ENCODE measurements around the gene YPEL1. TPM values are rescaled to one million over a fixed set of nuclear protein-coding genes. Genes with fewer than 3 reads are reported as not detected.

The YPEL1 gene
- polyA plus RNA-seq, 3 donors, result 1.0 to 2.3 (median 2.0) TPM

DNA sequence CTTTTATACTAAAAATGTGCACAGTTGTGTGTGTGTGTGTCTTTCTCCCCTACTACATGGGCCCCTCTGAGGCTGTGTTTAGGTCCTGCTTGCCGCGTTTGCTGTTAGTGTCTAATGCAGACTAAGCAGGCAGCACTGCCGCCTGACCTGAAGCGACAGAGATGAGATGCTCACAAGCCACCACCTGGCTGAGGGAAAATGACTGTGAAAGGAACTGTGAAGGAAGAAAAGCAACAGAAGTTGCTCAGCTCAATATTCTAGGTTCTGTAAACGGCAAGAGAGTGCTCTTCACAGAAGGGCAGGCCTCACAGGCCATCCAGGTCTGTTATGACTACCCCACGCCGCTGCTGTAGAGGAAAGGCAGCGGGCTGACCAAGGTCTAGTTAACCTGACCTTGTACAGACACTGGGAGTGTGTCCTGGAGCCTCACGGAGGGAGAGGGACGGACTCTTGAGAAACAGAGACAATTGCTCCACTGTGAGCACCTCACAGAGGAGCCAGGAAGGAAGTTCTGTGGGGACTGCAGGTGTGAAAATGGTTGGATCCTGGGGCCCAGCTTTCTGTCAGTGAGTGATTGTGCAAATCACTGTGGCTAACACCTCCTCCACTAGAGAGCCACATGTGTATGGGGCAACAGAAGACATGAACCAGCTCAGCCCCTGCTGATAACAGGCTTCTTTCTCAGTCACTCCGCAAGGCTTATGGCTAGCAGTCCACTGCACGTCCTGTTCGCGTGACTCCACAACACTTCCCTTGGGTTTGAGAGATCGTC, 31.3 kb upstream of the YPEL1 start:
- peaks cover under 1% of the 10 kb centered on the region for H3K4me1 Mint-ChIP-seq
- no peaks in the 10 kb centered on the region for H3K4me1 ChIP-seq (ENCODE audit: control insufficient read depth in 1 of 2, insufficient read depth in 2 of 2, low read length in 2 of 2)

DNA sequence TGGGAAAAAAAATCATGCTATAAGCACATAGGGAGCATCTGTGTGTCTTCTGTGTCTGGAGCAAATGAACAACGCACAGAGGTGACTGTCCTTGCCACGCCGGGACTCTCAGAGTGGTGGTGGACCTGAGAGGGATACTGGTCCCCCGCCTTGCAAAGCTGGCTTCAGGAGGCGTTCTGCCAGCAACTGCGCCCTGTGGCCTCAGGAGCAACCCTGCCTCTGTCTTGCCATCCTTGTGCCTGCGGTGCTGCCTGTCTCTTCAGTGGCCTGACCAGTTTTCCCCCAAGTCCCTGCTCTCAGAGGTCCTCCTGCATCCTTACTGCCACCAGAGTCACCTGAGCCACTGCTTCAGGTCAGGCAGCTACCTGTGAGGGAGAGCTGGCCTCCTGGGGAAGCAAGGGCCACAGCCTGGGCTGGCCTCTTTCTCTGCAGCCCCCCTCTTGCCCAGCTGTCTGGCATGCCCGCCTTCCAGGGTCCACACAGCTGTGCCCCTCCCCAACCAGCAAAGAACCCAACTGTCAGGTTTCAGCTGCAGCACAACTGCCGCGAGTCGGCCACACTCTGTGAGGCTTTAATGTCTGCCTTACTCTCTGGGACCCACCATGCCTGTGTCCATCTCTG, 30.4 kb upstream of the YPEL1 start:
- H3K27ac ChIP-seq (ENCODE audit: low read depth in 1 of 2, low read length in 2 of 2), result no peak overlapping the region
- H3K79me2 ChIP-seq (ENCODE audit: insufficient read depth, low read length), result no peaks in the 10 kb centered on the region
- WGBS (ENCODE audit: insufficient coverage), result 97% methylated on average over 10 of the region's 11 CpGs
- peaks cover 69% of the 10 kb centered on the region for H4K20me1 ChIP-seq (ENCODE audit: insufficient read depth, low read length)
- no peak overlapping the region for H2AFZ ChIP-seq (ENCODE audit: insufficient read depth, low read depth, low read length, poor library complexity, severe bottlenecking)
- H3K36me3 Mint-ChIP-seq, result peaks cover 90 to 95% of the 10 kb centered on the region in 2 donors
- no peak overlapping the region for H3K4me3 ChIP-seq (replicated peaks in 1 of 3; ENCODE audit: low read depth in 2 of 3, low read length in 3 of 3)
- no peaks in the 10 kb centered on the region for H3K27me3 ChIP-seq (ENCODE audit: control insufficient read depth in 2 of 2, insufficient read depth in 2 of 2, low read length in 2 of 2)
- H3K9ac ChIP-seq (ENCODE audit: insufficient read depth, low read length, poor library complexity, severe bottlenecking), result no peak overlapping the region
- H3K27ac Mint-ChIP-seq, result peak overlapping the region in 4 of 7 donors; percentile 31 to 65 (median 46)
- intact Hi-C loops (cut with micrococcal nuclease), result no loop called here
- no peak overlapping the region for H3K4me3 Mint-ChIP-seq
- no peaks in the 10 kb centered on the region for H3K4me1 ChIP-seq (ENCODE audit: control insufficient read depth in 1 of 2, insufficient read depth in 2 of 2, low read length in 2 of 2)
- TF ChIP-seq, protein P1, sequence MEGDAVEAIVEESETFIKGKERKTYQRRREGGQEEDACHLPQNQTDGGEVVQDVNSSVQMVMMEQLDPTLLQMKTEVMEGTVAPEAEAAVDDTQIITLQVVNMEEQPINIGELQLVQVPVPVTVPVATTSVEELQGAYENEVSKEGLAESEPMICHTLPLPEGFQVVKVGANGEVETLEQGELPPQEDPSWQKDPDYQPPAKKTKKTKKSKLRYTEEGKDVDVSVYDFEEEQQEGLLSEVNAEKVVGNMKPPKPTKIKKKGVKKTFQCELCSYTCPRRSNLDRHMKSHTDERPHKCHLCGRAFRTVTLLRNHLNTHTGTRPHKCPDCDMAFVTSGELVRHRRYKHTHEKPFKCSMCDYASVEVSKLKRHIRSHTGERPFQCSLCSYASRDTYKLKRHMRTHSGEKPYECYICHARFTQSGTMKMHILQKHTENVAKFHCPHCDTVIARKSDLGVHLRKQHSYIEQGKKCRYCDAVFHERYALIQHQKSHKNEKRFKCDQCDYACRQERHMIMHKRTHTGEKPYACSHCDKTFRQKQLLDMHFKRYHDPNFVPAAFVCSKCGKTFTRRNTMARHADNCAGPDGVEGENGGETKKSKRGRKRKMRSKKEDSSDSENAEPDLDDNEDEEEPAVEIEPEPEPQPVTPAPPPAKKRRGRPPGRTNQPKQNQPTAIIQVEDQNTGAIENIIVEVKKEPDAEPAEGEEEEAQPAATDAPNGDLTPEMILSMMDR (IDR thresholded peaks at IDR 0.05), result no peak
- DNase-seq, result no peak
- H3K9me3 ChIP-seq (replicated peaks in 1 of 2; ENCODE audit: control insufficient read depth in 1 of 2, insufficient read depth in 1 of 2, low read length in 2 of 2), result no peaks in the 10 kb centered on the region
- no peaks in the 10 kb centered on the region for H3K9me3 Mint-ChIP-seq
- H3K36me3 ChIP-seq (replicated peaks in 1 of 2; ENCODE audit: control insufficient read depth in 1 of 2, insufficient read depth in 2 of 2, low read length in 2 of 2), result peaks cover 94 to 100% of the 10 kb centered on the region in 2 donors
- no peak overlapping the region for H3K4me2 ChIP-seq (replicated peaks; ENCODE audit: extremely low read depth, low read length, poor library complexity, severe bottlenecking)
- peaks cover 0 to 3% (median 2%) of the 10 kb centered on the region in 3 donors for H3K27me3 Mint-ChIP-seq (ENCODE audit: low read depth in 3 of 3)
- H3K4me1 Mint-ChIP-seq, result no peaks in the 10 kb centered on the region

More for the DNA sequence above, 31.3 kb upstream of the YPEL1 start:
- 77% methylated on average over 6 of the region's 15 CpGs for WGBS (ENCODE audit: insufficient coverage)
- H3K4me3 ChIP-seq (replicated peaks in 1 of 3; ENCODE audit: low read depth in 2 of 3, low read length in 3 of 3), result no peak overlapping the region
- Mint-ChIP-seq H3K9me3 (no peaks in the 10 kb centered on the region), H3K36me3 (peaks cover 96 to 100% of the 10 kb centered on the region in 2 donors), H3K27ac (peak overlapping the region in 5 of 7 donors; percentile 14 to 65 (median 28)), H3K4me3 (no peak overlapping the region), H3K27me3 (ENCODE audit: low read depth in 3 of 3) (peaks cover 0 to 3% (median 2%) of the 10 kb centered on the region in 3 donors)
- no peaks in the 10 kb centered on the region for H3K9me3 ChIP-seq (replicated peaks in 1 of 2; ENCODE audit: control insufficient read depth in 1 of 2, insufficient read depth in 1 of 2, low read length in 2 of 2)
- DNase-seq, result no peak
- peaks cover 95 to 100% of the 10 kb centered on the region in 2 donors for H3K36me3 ChIP-seq (replicated peaks in 1 of 2; ENCODE audit: control insufficient read depth in 1 of 2, insufficient read depth in 2 of 2, low read length in 2 of 2)
- H3K27ac ChIP-seq (ENCODE audit: low read depth in 1 of 2, low read length in 2 of 2), result peak overlapping the region in 1 of 2 donors; percentile 26
- intact Hi-C loops (cut with micrococcal nuclease), result no loop called here
- TF ChIP-seq, protein P1 (IDR thresholded peaks at IDR 0.05), result no peak
- no peak overlapping the region for H3K9ac ChIP-seq (ENCODE audit: insufficient read depth, low read length, poor library complexity, severe bottlenecking)
- no peaks in the 10 kb centered on the region for H3K27me3 ChIP-seq (ENCODE audit: control insufficient read depth in 2 of 2, insufficient read depth in 2 of 2, low read length in 2 of 2)
- peaks cover 66% of the 10 kb centered on the region for H4K20me1 ChIP-seq (ENCODE audit: insufficient read depth, low read length)
- H3K4me2 ChIP-seq (replicated peaks; ENCODE audit: extremely low read depth, low read length, poor library complexity, severe bottlenecking), result no peak overlapping the region
- H3K79me2 ChIP-seq (ENCODE audit: insufficient read depth, low read length), result peaks cover 6% of the 10 kb centered on the region
- H2AFZ ChIP-seq (ENCODE audit: insufficient read depth, low read depth, low read length, poor library complexity, severe bottlenecking), result no peak overlapping the region

Data from CD14-positive monocyte (primary cell).